Large intestine (tissue), 3 donors: Measurements from ENCODE around the gene YPEL1. TPM values are rescaled to one million over a fixed set of nuclear protein-coding genes. Genes with fewer than 3 reads are reported as not detected.
"Not testable (repeated sequence)": the region's sequence is repeated elsewhere in the genome, so short reads cannot be mapped to it uniquely, and the experiment has no call there.

Source experiments
- DNase-seq, 2 donors: peaks; one replicate each; pipeline versions ENCODE4 v3.0.0 to v3.0.0-alpha.2; 2013
- H3K27ac ChIP-seq: one replicate; pipeline ENCODE4 v1.5.1; 2013; ENCODE audit warnings: low read length
- H3K27me3 ChIP-seq: 2 replicates; pipeline ENCODE4 v1.6.1; 2013; ENCODE audit warnings: low read length; ENCODE audit not compliant: control insufficient read depth, insufficient read depth
- H3K36me3 ChIP-seq: 2 replicates; pipeline ENCODE4 v1.6.1; 2013; ENCODE audit warnings: low read length; ENCODE audit not compliant: control insufficient read depth, insufficient read depth
- H3K4me1 ChIP-seq: one replicate; pipeline ENCODE4 v1.6.1; 2013; ENCODE audit warnings: low read length; ENCODE audit not compliant: control insufficient read depth, insufficient read depth
- H3K4me3 ChIP-seq: one replicate; pipeline ENCODE4 v1.5.1; 2013; ENCODE audit warnings: low read length
- H3K9me3 ChIP-seq: one replicate; pipeline ENCODE4 v1.6.1; 2013; ENCODE audit warnings: mild to moderate bottlenecking, low read depth, low read length, moderate library complexity; ENCODE audit not compliant: control insufficient read depth
- WGBS: methylation state at CpG from one replicate; pipeline ENCODE4 v1.1.5; 2013; ENCODE audit warnings: low lambda C conversion rate; ENCODE audit not compliant: insufficient coverage; 5-methylcytosine and 5-hydroxymethylcytosine counted together
- polyA plus RNA-seq: library from polyadenylated mRNA; unstranded; fragments of 120-200 nt; gene quantifications from one replicate; pipeline ENCODE4 v1.2.1, GENCODE V29; 2013

The YPEL1 gene
- polyA plus RNA-seq, 1 donor: 4.1 TPM

- Histone ChIP-seq H3K36me3 (no peaks in the 10 kb centered on the region), H3K9me3 (peaks cover 3% of the 10 kb centered on the region), H3K4me3 (peak overlapping the region; percentile 16), H3K27ac (no peak overlapping the region), H3K4me1 (peaks cover 9% of the 10 kb centered on the region), H3K27me3 (peaks cover 25% of the 10 kb centered on the region)
- DNase-seq: no peak
- WGBS: no CpG with 5 or more reads among the region's 65 CpGs
Measured at GRCh38 chr22:21736084-21736642, 569 bp upstream of the YPEL1 start.

GRCh38 chr22:21734540-21735199 lies 924 bp downstream of the YPEL1 start:
- no peak for DNase-seq
- WGBS: no CpG with 5 or more reads among the region's 8 CpGs
- H3K4me1 ChIP-seq: peaks cover 9% of the 10 kb centered on the region
- H3K36me3 ChIP-seq: no peaks in the 10 kb centered on the region
- peaks cover 23% of the 10 kb centered on the region for H3K27me3 ChIP-seq
- H3K9me3 ChIP-seq: peaks cover 3% of the 10 kb centered on the region
- H3K4me3 ChIP-seq: peak overlapping the region; percentile 41
- peak overlapping the region; percentile 7 for H3K27ac ChIP-seq

- no peak overlapping the region for H3K4me3 ChIP-seq
- H3K36me3 ChIP-seq: no peaks in the 10 kb centered on the region
- H3K4me1 ChIP-seq: peaks cover 9% of the 10 kb centered on the region
- H3K27ac ChIP-seq: no peak overlapping the region
- peaks cover 20% of the 10 kb centered on the region for H3K27me3 ChIP-seq
- WGBS: no CpG with 5 or more reads among the region's 5 CpGs
- peaks cover 3% of the 10 kb centered on the region for H3K9me3 ChIP-seq
- DNase-seq: no peak
Measured at GRCh38 chr22:21731503-21731902, 4.1 kb downstream of the YPEL1 start.

- WGBS: no CpG with 5 or more reads among the region's 9 CpGs
Measured at GRCh38 chr22:21730535-21731308, 4.9 kb downstream of the YPEL1 start.

GRCh38 chr22:21729184-21729583 lies 6.4 kb downstream of the YPEL1 start:
- no CpG with 5 or more reads among the region's 3 CpGs for WGBS
- not testable (repeated sequence) for H3K27me3 ChIP-seq

More at GRCh38 chr22:21730535-21731308, 4.9 kb downstream of the YPEL1 start:
- Histone ChIP-seq H3K27me3 (peaks cover 16% of the 10 kb centered on the region), H3K27ac (no peak overlapping the region), H3K4me3 (no peak overlapping the region), H3K36me3 (no peaks in the 10 kb centered on the region), H3K9me3 (no peaks in the 10 kb centered on the region), H3K4me1 (peaks cover 9% of the 10 kb centered on the region)
- no peak for DNase-seq

GRCh38 chr22:21728270-21728669 lies 7.3 kb downstream of the YPEL1 start:
- H3K9me3 ChIP-seq: no peaks in the 10 kb centered on the region
- H3K4me3 ChIP-seq: no peak overlapping the region
- H3K4me1 ChIP-seq: no peaks in the 10 kb centered on the region
- H3K27ac ChIP-seq: no peak overlapping the region
- H3K36me3 ChIP-seq: no peaks in the 10 kb centered on the region
- WGBS: no CpG with 5 or more reads among the region's 12 CpGs
- DNase-seq: no peak
- peaks cover under 1% of the 10 kb centered on the region for H3K27me3 ChIP-seq

More at GRCh38 chr22:21729184-21729583, 6.4 kb downstream of the YPEL1 start:
- not testable (repeated sequence) for DNase-seq, H3K9me3 ChIP-seq, H3K27ac ChIP-seq, H3K36me3 ChIP-seq, H3K4me3 ChIP-seq, H3K4me1 ChIP-seq

GRCh38 chr22:21727768-21728167 lies 7.8 kb downstream of the YPEL1 start:
- no peaks in the 10 kb centered on the region for H3K9me3 ChIP-seq
- no CpG with 5 or more reads among the region's 10 CpGs for WGBS
- no peaks in the 10 kb centered on the region for H3K36me3 ChIP-seq
- DNase-seq: no peak
- no peak overlapping the region for H3K4me3 ChIP-seq
- H3K27me3 ChIP-seq: no peaks in the 10 kb centered on the region
- H3K4me1 ChIP-seq: no peaks in the 10 kb centered on the region
- no peak overlapping the region for H3K27ac ChIP-seq

GRCh38 chr22:21727159-21727558 lies 8.4 kb downstream of the YPEL1 start:
- H3K9me3 ChIP-seq: no peaks in the 10 kb centered on the region
- no CpG with 5 or more reads among the region's 4 CpGs for WGBS

GRCh38 chr22:21726650-21727049 lies 8.9 kb downstream of the YPEL1 start:
- no peaks in the 10 kb centered on the region for H3K4me1 ChIP-seq
- H3K9me3 ChIP-seq: no peaks in the 10 kb centered on the region
- no peak overlapping the region for H3K27ac ChIP-seq
- H3K36me3 ChIP-seq: no peaks in the 10 kb centered on the region
- H3K27me3 ChIP-seq: no peaks in the 10 kb centered on the region
- no peak overlapping the region for H3K4me3 ChIP-seq
- no peak for DNase-seq
- no CpG with 5 or more reads among the region's 5 CpGs for WGBS

More at GRCh38 chr22:21727159-21727558, 8.4 kb downstream of the YPEL1 start:
- DNase-seq: no peak
- H3K4me3 ChIP-seq: no peak overlapping the region
- H3K4me1 ChIP-seq: no peaks in the 10 kb centered on the region
- H3K27me3 ChIP-seq: no peaks in the 10 kb centered on the region
- no peaks in the 10 kb centered on the region for H3K36me3 ChIP-seq
- no peak overlapping the region for H3K27ac ChIP-seq

- H3K36me3 ChIP-seq: no peaks in the 10 kb centered on the region
- no peak overlapping the region for H3K27ac ChIP-seq
- H3K4me3 ChIP-seq: no peak overlapping the region
- DNase-seq: no peak
- H3K4me1 ChIP-seq: no peaks in the 10 kb centered on the region
- H3K9me3 ChIP-seq: no peaks in the 10 kb centered on the region
- no peaks in the 10 kb centered on the region for H3K27me3 ChIP-seq
- WGBS: no CpG with 5 or more reads among the region's 19 CpGs
Measured at GRCh38 chr22:21725956-21726649, 9.5 kb downstream of the YPEL1 start.
